ENCODE results near the gene TMEM254. TPM values are rescaled to one million over a fixed set of nuclear protein-coding genes. Genes with fewer than 3 reads are reported as not detected.
A peak's percentile ranks its signal among the peaks of the same experiment; 100 is the strongest.
"Not testable (repeated sequence)": the region's sequence is repeated elsewhere in the genome, so short reads cannot be mapped to it uniquely, and the experiment has no call there.

The TMEM254 gene
- total and polyA plus RNA-seq, 8 donors: 6.3 to 13.5 (median 8.7) TPM

- ATAC-seq (no peak), DNase-seq (no peak), FAIRE-seq (no peak)
- H3K27me3 ChIP-seq: no peaks in the 10 kb centered on the region
- H3K9me3 ChIP-seq: no peaks in the 10 kb centered on the region
- no peaks in the 10 kb centered on the region for H3K4me1 ChIP-seq
- H3K27ac ChIP-seq: no peak overlapping the region
- H3K4me3 ChIP-seq: no peak overlapping the region
- no peaks in the 10 kb centered on the region for H3K36me3 ChIP-seq
- TF ChIP-seq CTCF (IDR thresholded peaks at IDR 0.05): no peak
- intact Hi-C loops (cut with DNase I): no loop called here
- WGBS, 2 donors: 76 to 85% methylated on average over 6 of the region's 6 CpGs
Observed at GRCh38 chr10:80131499-80131901, 53.0 kb downstream of the TMEM254 start.

GRCh38 chr10:80132299-80133139 is 54.1 kb downstream of the TMEM254 start, which contains the start of gene PLAC9:
TSS of gene PLAC9 (plus strand) at chr10:80132730. CDS start at chr10:80132763, 33 bp downstream.
- Histone ChIP-seq H3K4me3 (peak within 1 kb of the TSS in 2 of 4 donors; percentile 23 to 39), H3K9me3 (no peaks in the 10 kb centered on the region), H3K27me3 (no peaks in the 10 kb centered on the region), H3K27ac (no peak within 1 kb of the TSS), H3K4me1 (no peaks in the 10 kb centered on the region), H3K36me3 (no peaks in the 10 kb centered on the region)
- ATAC-seq (peak; percentile 55 to 76 (median 71)), FAIRE-seq (no peak), DNase-seq (peak in 2 of 6 donors; percentile 46 to 66)
- intact Hi-C loops (cut with DNase I): no loop called here
- 6 to 7% methylated on average over 57 to 58 of the region's 58 CpGs for WGBS, 2 donors
- no peak for TF ChIP-seq CTCF (IDR thresholded peaks at IDR 0.05)

GRCh38 chr10:80133206-80133605 is 54.7 kb downstream of the TMEM254 start:
- no peak overlapping the region for H3K27ac ChIP-seq
- H3K4me1 ChIP-seq: no peaks in the 10 kb centered on the region
- intact Hi-C loops (cut with DNase I): no loop called here
- H3K36me3 ChIP-seq: no peaks in the 10 kb centered on the region
- no peak for ATAC-seq
- 43 to 47% methylated on average over 6 of the region's 6 CpGs for WGBS, 2 donors
- FAIRE-seq: no peak
- no peak for TF ChIP-seq CTCF (IDR thresholded peaks at IDR 0.05)
- DNase-seq: no peak
- H3K27me3 ChIP-seq: no peaks in the 10 kb centered on the region
- no peaks in the 10 kb centered on the region for H3K9me3 ChIP-seq
- peak overlapping the region in 1 of 4 donors; percentile 39 for H3K4me3 ChIP-seq

GRCh38 chr10:80133687-80134086 is 55.2 kb downstream of the TMEM254 start:
- H3K36me3 ChIP-seq; DNase-seq; ATAC-seq; H3K4me3 ChIP-seq; H3K27me3 ChIP-seq; H3K9me3 ChIP-seq; H3K27ac ChIP-seq; intact Hi-C loops (cut with DNase I); H3K4me1 ChIP-seq; FAIRE-seq: not testable (repeated sequence)
- WGBS, 2 donors: 82 to 89% methylated on average over 9 of the region's 9 CpGs

GRCh38 chr10:80136134-80136571 is 57.7 kb downstream of the TMEM254 start:
- WGBS, 2 donors: 59 to 76% methylated on average over 8 of the region's 8 CpGs
- Histone ChIP-seq H3K27me3 (no peaks in the 10 kb centered on the region), H3K9me3 (no peaks in the 10 kb centered on the region), H3K4me3 (no peak overlapping the region), H3K27ac (no peak overlapping the region), H3K36me3 (no peaks in the 10 kb centered on the region), H3K4me1 (no peaks in the 10 kb centered on the region)
- ATAC-seq: peak in 2 of 4 donors; percentile 40 to 50
- peak in 2 of 6 donors; percentile 48 to 71 for DNase-seq
- TF ChIP-seq CTCF (IDR thresholded peaks at IDR 0.05): no peak
- FAIRE-seq: no peak
- intact Hi-C loops (cut with DNase I): no loop called here

Measured in pancreas (tissue), 10 donors.